Esophagus squamous epithelium (tissue), 4 donors: Measurements from ENCODE around the gene ZDHHC11B.
"Not testable (repeated sequence)": the region's sequence is repeated elsewhere in the genome, so short reads cannot be mapped to it uniquely, and the experiment has no call there.

Source experiments
- CTCF ChIP-seq, 6 experiments: fragments of 450-650 bp in 4 of 6; fragments of 200-600 bp in 2 of 6; sonication (generic) in 2 of 6; IDR thresholded peaks; one replicate each; pipeline ENCODE4 v1.5.1; 2016 to 2019; ENCODE audit warnings: antibody characterized with exemption in 6 of 6, mild to moderate bottlenecking in 4 of 6, moderate library complexity in 4 of 6
- POLR2A ChIP-seq, 4 donors: fragments of 450-650 bp; IDR thresholded peaks; one replicate each; pipeline ENCODE4 v1.6.1; 2017; ENCODE audit warnings: antibody characterized with exemption in 4 of 4, mild to moderate bottlenecking in 4 of 4, moderate library complexity in 3 of 4

DNA sequence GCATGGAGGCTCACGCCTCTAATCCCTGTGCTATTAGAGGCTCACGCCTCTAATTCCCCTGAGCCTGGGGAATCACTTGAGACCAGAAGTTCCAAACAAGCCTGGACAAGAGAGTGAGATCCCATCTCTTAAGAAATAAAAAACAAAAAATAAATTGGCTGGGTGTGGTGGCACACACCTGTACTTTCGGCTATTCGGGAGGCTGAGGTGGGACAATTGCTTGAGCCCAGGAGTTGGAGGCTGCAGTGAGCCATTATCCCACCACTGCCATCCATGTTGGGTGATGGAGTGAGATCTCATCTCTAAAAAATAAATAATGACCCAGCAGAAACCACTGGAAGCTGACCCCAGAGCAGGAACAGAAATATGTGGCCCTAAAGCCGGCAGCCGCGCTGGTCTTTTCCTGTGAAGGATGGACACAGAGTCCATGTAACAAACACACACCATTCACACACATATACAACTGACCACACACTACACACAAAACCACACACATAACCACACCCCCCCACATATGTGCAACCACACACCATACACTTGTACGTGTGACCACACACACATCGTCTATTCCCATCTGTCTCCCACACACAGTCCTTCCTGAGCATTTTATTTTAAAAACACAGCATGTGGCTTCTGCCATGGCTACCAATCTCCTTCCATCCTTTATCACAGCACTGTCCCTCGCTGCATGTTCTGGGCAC is 51.6 kb downstream of the ZDHHC11B start:
- not testable (repeated sequence) for TF ChIP-seq CTCF, POLR2A (IDR thresholded peaks at IDR 0.05)
